NCI-H1694 (cell line): ENCODE results near the gene LURAP1L.
A peak's percentile ranks its signal among the peaks of the same experiment; 100 is the strongest.

Experiments used
- DNase-seq: peaks from one replicate; lab custom pipeline; 2025; lab: John Stamatoyannopoulos, UW

The LURAP1L gene, protein sequence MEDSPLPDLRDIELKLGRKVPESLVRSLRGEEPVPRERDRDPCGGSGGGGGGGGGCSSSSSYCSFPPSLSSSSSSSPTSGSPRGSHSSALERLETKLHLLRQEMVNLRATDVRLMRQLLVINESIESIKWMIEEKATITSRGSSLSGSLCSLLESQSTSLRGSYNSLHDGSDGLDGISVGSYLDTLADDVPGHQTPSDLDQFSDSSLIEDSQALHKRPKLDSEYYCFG

DNA sequence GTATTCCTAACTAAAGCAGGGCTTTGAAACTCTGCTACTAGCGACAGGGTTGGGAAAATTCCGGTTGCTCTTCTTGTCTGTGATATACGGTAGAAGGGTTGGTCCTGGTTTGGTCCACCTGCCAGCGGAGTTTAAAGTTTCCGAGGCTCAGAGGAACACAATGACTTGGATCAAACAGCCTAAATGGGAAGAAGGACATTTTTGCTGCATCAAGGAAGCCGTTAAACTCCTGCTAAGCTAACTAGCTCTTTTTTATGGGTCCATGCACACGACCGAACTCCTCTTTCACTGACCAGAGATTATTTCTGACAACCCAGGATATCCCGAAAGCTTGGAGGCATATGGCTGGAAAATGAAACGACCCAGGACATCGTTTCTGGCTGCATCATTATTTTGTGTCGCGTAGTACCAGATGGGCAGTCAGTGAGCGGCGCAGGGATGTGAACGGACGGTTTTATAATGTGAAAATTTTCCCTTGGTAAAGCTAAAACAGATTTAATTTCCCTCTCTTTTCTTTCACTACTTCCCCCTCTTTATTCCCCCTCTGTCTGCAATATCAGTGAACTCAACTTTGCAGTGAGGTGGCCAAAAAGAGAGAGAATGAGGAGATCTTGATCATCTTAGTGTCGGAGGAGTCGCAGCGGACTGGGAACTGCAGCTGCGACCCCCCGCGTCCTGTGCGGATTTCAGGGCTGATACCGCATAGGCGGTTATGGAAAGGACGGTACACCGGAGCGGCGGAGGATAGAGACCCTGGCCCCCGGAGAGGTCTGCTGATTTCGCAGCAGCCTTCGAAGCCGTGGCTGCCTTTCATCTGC lies at the start of gene LURAP1L:
TSS of gene LURAP1L (plus strand) at position 160 of the 818 bp plus-strand sequence. CDS start 696 bp downstream, outside the sequence.
- DNase-seq, result peak; percentile 85

DNA sequence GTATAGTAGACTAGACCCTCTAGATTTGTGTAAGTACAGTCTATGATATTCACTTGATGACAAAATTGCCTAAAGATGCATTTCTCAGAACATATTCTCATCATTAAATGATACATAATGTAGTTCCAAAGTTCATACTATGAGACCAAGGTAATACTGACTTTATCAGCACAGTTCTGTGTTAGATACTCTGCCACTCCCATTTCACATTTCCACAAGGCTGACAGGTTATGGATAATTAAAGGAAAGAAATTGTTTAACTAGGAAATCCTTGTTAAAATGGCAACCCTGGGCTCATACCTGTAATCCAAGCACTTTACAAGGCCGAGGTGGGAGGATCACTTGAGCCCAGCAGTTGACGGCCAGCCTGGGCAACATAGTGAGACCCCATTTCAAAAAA lies 48.0 kb upstream of the LURAP1L start:
- DNase-seq, result no peak

DNA sequence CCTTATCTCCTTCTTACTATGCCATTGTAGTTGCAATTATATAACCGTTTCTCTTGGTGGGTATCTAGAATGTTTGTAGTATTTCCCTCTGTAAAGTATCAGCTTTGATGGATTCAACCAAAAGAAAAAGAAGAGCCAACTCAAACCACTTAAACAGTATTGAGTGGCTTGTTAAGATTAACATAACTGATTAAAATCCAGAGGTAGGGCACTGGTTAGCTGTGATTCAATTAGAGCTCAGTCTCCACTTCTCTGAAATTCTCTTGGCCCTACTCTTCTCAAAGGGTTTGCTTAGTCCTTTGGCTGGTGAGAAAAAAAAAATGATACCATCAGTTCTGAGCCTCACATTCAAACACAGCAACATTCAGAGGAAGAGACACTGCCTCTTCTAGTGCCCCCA lies 44.6 kb upstream of the LURAP1L start:
- no peak for DNase-seq

DNA sequence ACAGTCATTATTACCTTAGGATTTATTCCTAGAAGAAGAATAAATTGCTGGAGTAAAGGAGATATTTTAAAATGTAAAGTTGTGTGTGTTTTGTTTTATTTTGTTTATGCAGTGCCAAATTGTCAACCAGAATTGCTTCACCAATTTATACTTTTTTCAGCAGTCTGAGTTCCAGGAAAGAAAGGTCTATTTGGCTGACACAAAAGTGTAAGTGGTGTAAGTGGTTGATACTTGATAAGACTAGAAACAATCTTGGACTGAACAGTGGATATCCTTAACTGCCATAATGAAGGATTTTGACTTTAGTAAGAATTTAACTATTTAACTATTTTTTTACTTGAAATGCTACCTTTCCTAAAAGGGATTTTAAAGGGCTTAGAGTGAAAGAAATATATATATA lies 43.9 kb upstream of the LURAP1L start:
- DNase-seq, result no peak

DNA sequence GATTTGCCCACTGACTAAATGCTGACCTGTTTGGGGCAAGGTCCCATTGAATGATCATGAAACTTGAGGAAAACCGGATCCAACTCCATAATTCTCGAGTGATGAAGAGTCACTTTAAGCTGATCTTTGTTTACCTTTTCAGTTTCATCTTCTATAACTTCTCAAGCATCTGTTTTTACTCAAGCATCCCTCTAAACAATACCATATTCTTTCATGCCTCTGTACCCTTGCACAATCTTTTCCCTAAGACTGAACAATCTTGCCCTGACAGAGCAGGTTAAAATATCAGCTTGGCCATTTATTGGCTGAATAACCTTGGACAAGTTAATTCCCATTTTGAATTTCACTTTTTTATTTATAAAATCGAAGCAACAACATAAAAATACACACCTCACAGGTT lies 41.8 kb upstream of the LURAP1L start:
- no peak for DNase-seq

DNA sequence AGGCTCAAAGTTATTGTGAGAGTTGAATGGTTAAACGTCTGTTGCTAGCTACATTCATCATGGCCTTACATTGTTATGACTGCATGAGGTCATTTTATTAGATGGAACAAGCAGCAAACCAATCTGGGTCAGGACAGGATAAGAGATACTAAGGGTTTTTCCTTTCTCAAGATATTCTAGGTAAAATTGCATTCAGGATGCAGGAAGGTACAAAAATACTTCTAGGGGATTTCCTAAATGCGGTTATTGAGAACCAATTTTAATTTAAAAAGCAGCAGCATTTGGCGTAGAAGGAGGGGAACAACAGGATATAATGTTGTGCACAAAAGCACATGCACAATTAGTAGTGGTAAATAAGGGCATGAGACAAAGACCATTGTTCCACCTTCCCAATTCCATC lies 39.2 kb upstream of the LURAP1L start:
- DNase-seq, result no peak

DNA sequence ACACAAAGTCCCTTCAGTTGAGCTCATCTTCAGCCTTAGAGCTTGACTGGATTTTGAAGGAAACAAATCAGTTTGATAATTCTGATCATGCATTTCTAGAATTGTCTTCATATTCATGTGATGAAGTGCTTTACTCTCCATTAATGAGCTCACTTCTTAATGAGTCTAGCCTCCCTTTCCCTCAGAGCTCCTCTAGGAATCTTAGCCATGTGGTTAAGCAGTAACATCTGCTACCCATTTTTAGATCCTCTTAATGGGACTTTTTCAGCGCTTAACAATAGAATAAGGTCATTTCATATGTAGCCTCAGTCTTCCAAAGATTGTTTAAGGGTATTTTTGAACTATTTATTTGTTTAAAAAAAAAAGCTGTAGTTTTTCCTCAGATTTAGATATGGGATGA lies 36.9 kb upstream of the LURAP1L start:
- no peak for DNase-seq

DNA sequence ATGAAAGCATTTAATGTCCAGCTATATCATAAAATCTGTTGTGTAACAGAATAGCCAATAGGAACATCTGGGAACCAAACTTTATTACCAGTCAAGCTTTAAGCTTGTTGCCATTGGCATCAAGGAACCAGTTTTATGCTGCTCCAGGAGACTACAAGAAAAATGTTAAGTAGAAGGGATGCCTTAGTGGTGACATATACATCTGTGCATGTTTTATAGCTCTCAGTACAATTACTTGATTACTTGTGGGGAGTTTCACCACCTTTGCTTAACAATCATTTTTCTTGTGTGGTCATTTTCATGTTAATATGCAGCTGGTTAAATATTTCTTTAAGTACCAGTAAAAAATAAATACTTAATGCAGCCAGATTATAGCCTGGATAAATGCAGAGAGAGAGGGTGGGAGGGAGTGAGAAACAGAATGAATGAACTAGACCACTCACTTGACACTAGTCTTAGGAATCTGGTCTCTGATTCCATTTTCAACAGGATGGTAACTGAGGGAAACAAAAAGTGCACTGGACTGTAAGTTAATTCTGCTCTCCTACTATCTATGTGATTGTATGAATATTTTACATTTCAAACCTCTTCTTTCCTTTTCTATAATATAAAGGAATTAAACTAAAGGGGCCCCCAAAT lies 35.7 kb upstream of the LURAP1L start:
- no peak for DNase-seq

DNA sequence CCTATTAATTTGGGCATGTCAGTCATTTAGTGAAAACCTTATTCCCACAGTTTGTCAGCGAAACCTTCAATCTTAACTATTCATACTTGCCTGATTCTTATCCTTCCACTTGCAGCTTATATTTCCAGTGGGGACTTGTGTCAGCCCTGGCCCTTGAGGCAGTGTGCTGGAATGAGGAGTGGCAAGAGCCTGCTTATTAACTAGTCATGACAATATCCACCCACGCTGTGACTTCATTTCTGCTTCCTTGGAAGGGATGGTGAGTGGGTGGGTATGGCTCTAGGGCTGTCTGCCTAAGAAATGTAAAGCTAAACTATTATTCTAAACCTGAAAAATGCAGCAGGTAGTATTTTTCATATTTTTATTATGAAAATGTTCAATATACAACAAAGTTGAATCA lies 34.0 kb upstream of the LURAP1L start:
- no peak for DNase-seq

DNA sequence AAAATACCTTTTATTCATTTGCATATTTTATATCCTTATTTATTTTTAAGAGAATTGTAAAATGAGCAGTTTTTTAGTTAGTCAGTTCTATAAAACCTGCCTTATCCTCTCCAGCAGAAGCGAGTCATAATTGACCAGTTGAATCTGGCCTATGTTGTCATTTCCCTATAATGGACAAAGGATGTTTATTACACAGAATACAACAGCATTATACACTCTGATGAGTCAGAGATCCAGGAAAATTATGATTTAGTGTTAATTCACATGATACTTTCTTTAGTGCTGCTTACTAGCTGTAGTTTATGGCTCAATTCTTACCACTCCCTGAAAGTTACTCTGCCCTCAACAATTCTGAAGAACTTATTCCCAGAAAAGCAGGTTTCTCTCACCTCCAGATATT lies 26.8 kb upstream of the LURAP1L start:
- DNase-seq, result no peak

DNA sequence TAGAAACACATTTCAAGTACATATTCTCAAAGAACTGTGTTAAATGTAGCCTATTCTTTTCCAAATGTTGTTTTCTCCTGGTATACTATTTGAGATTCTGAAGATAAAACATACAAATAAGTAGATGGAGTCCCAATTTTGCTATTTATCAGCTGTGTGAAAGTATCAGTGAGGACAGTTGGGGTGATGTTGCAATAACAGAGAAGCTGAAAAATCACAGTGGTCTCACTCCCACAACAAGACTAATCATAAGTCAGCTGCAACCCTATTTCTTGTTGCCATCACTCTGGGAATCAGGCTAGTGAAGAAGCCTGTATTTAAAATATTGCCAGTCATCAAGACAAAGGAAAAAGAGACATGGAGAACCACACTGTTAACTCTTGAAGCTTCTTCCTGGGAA lies 25.9 kb upstream of the LURAP1L start:
- no peak for DNase-seq

DNA sequence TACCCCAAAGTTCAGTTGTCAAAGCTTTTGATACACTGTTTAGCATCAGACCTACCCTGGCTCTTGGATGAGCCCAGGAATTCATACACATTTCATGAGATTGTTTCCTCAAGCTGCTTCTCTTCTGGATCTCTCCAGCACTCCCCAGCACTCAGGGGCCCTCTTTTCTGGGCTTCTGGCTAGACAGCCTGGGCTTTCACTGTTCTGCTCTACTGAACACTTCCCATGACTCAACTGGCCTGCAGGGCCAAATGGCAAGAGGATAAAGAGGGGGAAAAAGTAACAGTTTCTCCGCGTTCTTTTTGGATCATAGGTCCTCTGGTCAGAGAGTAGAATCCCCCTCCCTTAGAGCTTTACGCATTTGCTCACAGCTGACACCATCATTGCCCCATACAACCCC lies 20.9 kb upstream of the LURAP1L start:
- no peak for DNase-seq

DNA sequence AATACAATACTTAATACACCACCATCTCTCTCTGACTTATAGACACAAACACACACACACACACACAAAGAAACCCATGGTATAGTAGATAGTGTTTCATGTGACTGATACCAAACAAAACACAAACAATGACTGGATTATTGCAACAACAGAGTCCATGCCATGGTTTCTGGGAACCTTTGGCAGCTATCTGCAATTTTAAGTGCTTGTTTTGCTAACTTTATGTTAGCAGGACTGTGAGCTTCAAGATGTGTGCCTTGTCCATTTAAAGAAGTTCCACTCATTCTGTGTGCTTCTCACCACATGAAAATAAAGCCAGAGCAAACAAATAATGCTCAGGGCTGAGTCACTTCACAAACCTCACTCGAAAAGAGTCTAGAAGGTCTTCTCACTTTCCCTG lies 15.1 kb upstream of the LURAP1L start:
- no peak for DNase-seq

DNA sequence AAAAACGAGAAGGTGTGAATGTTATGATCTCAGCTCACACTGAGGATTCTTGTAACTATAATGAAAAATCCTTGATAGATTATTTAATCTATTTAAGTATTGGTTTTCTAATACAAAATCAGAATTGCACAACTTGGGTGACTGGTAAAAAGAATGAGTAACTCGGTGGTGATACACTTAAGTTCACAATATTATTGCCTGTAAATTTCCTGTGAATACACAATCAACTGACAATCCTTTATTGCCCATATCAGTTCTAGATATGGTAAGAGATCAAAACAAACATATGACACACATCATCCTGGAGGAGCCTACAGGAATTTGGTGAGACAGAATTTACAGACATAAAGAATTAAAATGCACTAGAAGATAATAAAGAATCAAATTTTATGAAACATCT lies 14.1 kb upstream of the LURAP1L start:
- no peak for DNase-seq

DNA sequence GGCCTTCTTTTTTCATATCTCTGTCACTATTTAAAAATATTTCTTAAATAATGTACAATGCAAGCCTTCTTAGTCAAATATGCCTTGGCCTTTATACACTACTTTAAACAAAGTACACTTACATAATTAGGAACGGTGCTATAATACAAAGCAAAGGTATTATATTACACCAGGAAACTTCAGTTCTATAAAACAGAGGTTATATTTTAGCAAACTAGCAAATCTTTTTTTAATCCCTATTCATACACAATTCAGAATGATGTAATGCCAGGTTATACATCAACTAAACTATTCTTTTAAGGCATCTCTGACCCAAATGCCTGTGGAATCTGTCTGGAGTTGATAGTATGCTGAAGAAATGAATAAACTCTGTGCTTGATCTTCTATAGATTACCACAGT lies 10.7 kb upstream of the LURAP1L start:
- no peak for DNase-seq

DNA sequence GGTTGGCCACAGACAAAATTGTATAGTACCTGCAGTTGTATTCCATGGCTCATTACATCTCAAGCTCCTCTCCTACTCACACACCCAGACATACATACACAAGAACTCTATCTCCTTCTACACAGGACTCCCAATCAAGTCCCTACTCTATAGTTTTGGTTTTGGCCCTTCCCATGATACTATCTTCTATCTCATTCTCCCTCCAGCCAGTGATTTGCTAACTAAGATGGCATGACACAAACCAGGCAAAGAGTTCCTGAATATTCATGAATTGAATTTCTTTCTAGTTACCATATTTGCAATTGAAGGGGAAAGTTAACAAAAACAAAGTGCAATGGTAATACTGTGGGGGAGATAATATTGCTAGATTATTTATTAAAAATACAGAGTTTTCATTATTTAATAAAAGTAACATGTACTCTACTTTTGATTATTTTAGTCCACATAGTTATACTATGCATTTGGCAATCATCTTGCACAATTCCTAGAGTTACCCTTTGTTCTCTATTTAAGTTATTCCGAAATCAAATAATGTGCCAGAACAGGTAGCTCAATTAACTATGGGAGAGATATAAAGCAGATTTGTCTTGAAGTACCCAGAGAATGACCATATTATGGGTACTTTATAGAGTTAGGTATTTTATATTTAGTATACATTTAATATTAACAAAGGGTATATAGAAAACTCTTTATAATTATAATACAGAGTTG lies 9.6 kb upstream of the LURAP1L start:
- DNase-seq, result no peak

DNA sequence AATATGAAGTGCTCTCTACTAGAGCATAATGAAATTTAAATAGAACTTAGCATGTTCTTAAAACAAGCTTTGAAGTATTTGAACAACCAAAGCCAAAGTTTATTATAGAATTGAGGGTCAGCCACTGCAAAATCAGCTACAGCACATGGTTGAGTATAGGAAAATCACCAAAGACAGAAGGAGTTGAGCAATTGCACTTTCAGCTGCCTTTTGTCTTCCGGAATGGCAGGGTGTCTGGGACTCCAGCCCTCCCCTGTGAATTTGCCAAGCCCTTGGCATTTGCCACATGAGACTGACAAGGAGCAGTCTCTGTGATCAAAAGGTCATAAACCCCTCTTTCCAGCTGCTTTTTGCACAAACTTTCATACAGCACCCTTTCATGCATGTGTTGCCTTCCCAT lies 8.5 kb upstream of the LURAP1L start:
- no peak for DNase-seq

DNA sequence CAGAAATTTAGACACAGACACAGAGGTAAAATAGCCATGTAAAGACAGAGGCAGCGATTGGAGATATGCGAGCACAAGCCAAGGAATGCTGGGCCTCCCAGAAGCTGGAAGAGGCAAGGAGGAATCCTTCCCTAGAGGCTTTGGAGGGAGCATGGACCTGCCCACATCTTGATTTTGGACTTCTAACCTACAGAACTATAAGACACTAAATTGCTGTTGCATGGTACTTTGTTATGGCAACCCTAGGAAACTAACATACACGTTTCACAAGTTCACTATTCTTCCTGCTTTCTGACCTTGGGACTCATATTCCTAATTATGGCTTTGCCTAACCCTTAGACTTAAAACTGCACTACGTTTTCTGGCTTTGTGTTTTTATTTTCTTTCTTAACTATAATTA lies 4.6 kb upstream of the LURAP1L start:
- DNase-seq, result no peak

DNA sequence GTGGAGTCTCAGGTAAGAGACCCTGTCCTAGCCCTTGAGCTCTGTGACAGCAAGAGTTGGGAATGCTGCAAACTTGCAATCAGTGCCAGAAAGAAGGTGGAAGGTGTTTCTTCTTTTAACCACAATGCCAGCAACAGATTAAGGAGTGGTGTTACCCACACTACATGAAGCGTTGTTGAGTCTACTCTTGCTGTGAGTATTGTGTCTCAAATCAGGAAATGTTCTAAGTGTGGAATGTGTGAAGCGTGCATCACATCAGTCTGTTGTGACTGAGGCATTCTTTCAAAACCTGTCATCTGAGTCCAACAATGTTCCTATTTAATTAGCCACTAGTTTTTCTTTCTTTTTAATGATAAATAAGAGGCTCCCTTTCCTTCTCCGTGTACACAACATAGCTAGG lies 2.9 kb upstream of the LURAP1L start:
- DNase-seq, result no peak

DNA sequence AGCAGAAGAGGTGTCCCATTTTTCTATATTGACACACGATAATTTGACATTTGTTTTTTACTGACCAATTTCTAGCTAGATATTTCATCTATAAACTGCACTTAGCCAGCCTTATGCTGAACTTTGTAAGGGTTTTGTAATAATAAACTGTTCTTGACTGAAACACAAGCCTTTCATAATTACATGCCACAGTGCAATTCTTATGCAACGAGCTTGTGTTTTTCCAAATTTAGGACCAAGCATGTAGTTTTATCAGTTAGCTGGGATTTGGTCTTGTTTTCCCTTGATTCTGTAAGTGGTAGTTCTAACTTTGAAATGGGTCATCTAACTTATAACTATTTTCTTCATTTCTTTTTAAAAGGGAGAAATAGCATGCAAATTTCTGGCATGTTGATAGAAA lies 1.3 kb upstream of the LURAP1L start:
- DNase-seq, result no peak

DNA sequence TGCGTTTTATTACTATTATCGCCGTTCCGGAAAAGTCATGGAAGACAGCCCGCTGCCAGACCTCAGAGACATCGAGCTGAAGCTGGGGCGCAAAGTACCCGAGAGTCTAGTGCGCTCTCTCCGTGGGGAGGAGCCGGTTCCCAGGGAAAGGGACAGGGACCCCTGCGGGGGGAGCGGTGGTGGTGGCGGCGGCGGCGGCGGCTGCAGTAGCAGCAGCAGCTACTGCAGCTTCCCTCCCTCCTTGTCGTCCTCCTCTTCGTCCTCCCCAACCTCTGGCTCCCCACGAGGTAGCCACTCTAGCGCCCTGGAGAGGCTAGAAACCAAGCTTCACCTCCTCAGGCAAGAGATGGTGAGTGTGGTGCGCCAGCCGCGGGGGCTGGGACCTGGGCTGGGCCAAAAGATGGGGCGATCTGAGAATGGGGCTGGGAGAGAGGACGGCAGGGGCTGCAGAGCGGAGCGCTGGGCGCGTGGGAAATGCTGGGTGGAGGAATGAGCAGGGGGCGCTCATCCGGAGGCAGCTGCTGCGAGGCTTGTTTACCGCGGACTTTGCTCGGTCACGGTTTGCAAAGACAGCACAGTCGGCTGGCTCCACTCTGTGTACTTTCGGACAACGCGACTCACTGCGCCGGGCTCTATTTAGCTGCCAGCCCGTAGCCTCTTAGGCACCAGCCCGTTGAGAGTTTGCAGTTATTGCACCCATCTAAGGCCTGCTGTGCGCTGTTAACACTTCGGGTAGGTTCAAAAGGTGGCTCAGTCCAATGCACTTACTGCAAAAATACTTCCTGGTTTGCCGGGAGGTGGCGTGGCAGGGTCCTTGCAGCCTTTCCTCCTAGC lies 1.1 kb downstream of the LURAP1L start:
- DNase-seq, result peak; percentile 46
